ENCODE results near the gene RNGTT. TPM values are rescaled to one million over a fixed set of nuclear protein-coding genes. Genes with fewer than 3 reads are reported as not detected.

Gene RNGTT
- total RNA-seq (ENCODE audit: unreplicated experiment) = 14.6 TPM
- long read RNA-seq, full-length matches to known transcripts = 4 of 4 reads
- long read RNA-seq, partial matches to known transcripts = 0 of 4 reads
- long read RNA-seq, other reads (novel, unspliced or antisense) = 0 of 4 reads

- peak within 1 kb of the TSS; percentile 70 for H3K27ac Mint-ChIP-seq (ENCODE audit: unreplicated experiment)
Observed at GRCh38 chr6:88963139-88964090, at the start of gene RNGTT. Gene RNGTT, minus strand, starts transcription at chr6:88963618. Its CDS starts 209 bp downstream, at chr6:88963409.

GRCh38 chr6:89011436-89011835 is 48.0 kb upstream of the RNGTT start:
- DNase-seq (ENCODE audit: low spot score) = no peak
- no peak for TF ChIP-seq CTCF (IDR thresholded peaks at IDR 0.05; ENCODE audit: unreplicated experiment)

More at GRCh38 chr6:88963139-88964090, at the start of gene RNGTT:
- H3K9me3 Mint-ChIP-seq (ENCODE audit: unreplicated experiment) = peaks cover 4% of the 10 kb centered on the region
- H3K36me3 Mint-ChIP-seq (ENCODE audit: low read depth, unreplicated experiment) = peaks cover 12% of the 10 kb centered on the region
- peaks cover 12% of the 10 kb centered on the region for H3K4me1 Mint-ChIP-seq (ENCODE audit: unreplicated experiment)
- H3K27me3 Mint-ChIP-seq (ENCODE audit: unreplicated experiment) = peaks cover 8% of the 10 kb centered on the region
- peak; percentile 98 for DNase-seq (ENCODE audit: low spot score)
- TF ChIP-seq CTCF (IDR thresholded peaks at IDR 0.05; ENCODE audit: unreplicated experiment) = no peak
- H3K4me3 Mint-ChIP-seq (ENCODE audit: unreplicated experiment) = peak within 1 kb of the TSS; percentile 99

GRCh38 chr6:89010825-89011224 is 47.4 kb upstream of the RNGTT start:
- H3K9me3 Mint-ChIP-seq (ENCODE audit: unreplicated experiment) = no peaks in the 10 kb centered on the region
- no peak for DNase-seq (ENCODE audit: low spot score)
- H3K27ac Mint-ChIP-seq (ENCODE audit: unreplicated experiment) = no peak overlapping the region
- H3K4me1 Mint-ChIP-seq (ENCODE audit: unreplicated experiment) = no peaks in the 10 kb centered on the region
- no peak overlapping the region for H3K4me3 Mint-ChIP-seq (ENCODE audit: unreplicated experiment)
- no peak for TF ChIP-seq CTCF (IDR thresholded peaks at IDR 0.05; ENCODE audit: unreplicated experiment)
- H3K27me3 Mint-ChIP-seq (ENCODE audit: unreplicated experiment) = peaks cover 2% of the 10 kb centered on the region
- no peaks in the 10 kb centered on the region for H3K36me3 Mint-ChIP-seq (ENCODE audit: low read depth, unreplicated experiment)

More at GRCh38 chr6:89011436-89011835, 48.0 kb upstream of the RNGTT start:
- Mint-ChIP-seq H3K27me3 (ENCODE audit: unreplicated experiment) (peaks cover 2% of the 10 kb centered on the region), H3K27ac (ENCODE audit: unreplicated experiment) (no peak overlapping the region), H3K4me3 (ENCODE audit: unreplicated experiment) (no peak overlapping the region), H3K4me1 (ENCODE audit: unreplicated experiment) (no peaks in the 10 kb centered on the region), H3K9me3 (ENCODE audit: unreplicated experiment) (no peaks in the 10 kb centered on the region), H3K36me3 (ENCODE audit: low read depth, unreplicated experiment) (no peaks in the 10 kb centered on the region)

GRCh38 chr6:89009624-89010059 is 46.2 kb upstream of the RNGTT start:
- Mint-ChIP-seq H3K4me3 (ENCODE audit: unreplicated experiment) (no peak overlapping the region), H3K4me1 (ENCODE audit: unreplicated experiment) (no peaks in the 10 kb centered on the region), H3K27me3 (ENCODE audit: unreplicated experiment) (peaks cover 1% of the 10 kb centered on the region), H3K27ac (ENCODE audit: unreplicated experiment) (no peak overlapping the region), H3K36me3 (ENCODE audit: low read depth, unreplicated experiment) (no peaks in the 10 kb centered on the region), H3K9me3 (ENCODE audit: unreplicated experiment) (no peaks in the 10 kb centered on the region)
- no peak for DNase-seq (ENCODE audit: low spot score)
- TF ChIP-seq CTCF (IDR thresholded peaks at IDR 0.05; ENCODE audit: unreplicated experiment) = no peak

All from endothelial cell (in vitro differentiated cells).